HEK293T (cell line): Measurements from ENCODE around the gene MUL1.

Experiments
- ARNT ChIP-seq: fragments of 450-650 bp; IDR thresholded peaks from 2 replicates; pipeline ENCODE4 v1.6.1; 2017; ENCODE audit warnings: mild to moderate bottlenecking
- BHLHE40 ChIP-seq: fragments of 450-650 bp; IDR thresholded peaks from 2 replicates; pipeline ENCODE4 v1.6.1; 2016; ENCODE audit warnings: mild to moderate bottlenecking, moderate library complexity, borderline replicate concordance
- ELF4 ChIP-seq: fragments of 450-650 bp; IDR thresholded peaks from 2 replicates; pipeline ENCODE4 v1.6.1; 2017; ENCODE audit warnings: antibody characterized with exemption
- FOXK2 ChIP-seq: fragments of 450-650 bp; IDR thresholded peaks from 2 replicates; pipeline ENCODE4 v1.6.1; 2016; ENCODE audit warnings: mild to moderate bottlenecking
- FOXM1 ChIP-seq: fragments of 450-650 bp; IDR thresholded peaks from 2 replicates; pipeline ENCODE4 v1.6.1; 2017; ENCODE audit warnings: mild to moderate bottlenecking, borderline replicate concordance
- HDGF ChIP-seq: fragments of 450-650 bp; IDR thresholded peaks from 2 replicates; pipeline ENCODE4 v1.6.1; 2017; ENCODE audit warnings: antibody characterized with exemption, borderline replicate concordance
- L3MBTL2 ChIP-seq: fragments of 450-650 bp; conservative IDR thresholded peaks from 2 replicates; pipeline ENCODE4 v1.6.1; 2016; ENCODE audit warnings: mild to moderate bottlenecking
- PKNOX1 ChIP-seq: fragments of 450-650 bp; IDR thresholded peaks from 2 replicates; pipeline ENCODE4 v1.6.1; 2016
- SP1 ChIP-seq: fragments of 450-650 bp; IDR thresholded peaks from 2 replicates; pipeline ENCODE4 v1.6.1; 2017
- SUZ12 ChIP-seq: fragments of 450-650 bp; IDR thresholded peaks from 2 replicates; pipeline ENCODE4 v1.6.1; 2016; ENCODE audit warnings: mild to moderate bottlenecking
- TARDBP ChIP-seq: fragments of 450-650 bp; IDR thresholded peaks from 2 replicates; pipeline ENCODE4 v1.6.1; 2016
- ZNF384 ChIP-seq: fragments of 450-650 bp; IDR thresholded peaks from 2 replicates; pipeline ENCODE4 v1.6.1; 2016

GRCh38 chr1:20473894-20474293 is 34.1 kb downstream of the MUL1 start:
- no peak for TF ChIP-seq FOXM1
- TF ChIP-seq ARNT: no peak
- no peak for TF ChIP-seq SP1
- no peak for TF ChIP-seq PKNOX1
- no peak for TF ChIP-seq BHLHE40
- TF ChIP-seq L3MBTL2: no peak
- no peak for TF ChIP-seq SUZ12
- TF ChIP-seq FOXK2: no peak
- no peak for TF ChIP-seq ZNF384
- no peak for TF ChIP-seq TARDBP
- no peak for TF ChIP-seq ELF4
- no peak for TF ChIP-seq HDGF
